ENCODE results near the gene ATXN10.

Gene ATXN10

DNA sequence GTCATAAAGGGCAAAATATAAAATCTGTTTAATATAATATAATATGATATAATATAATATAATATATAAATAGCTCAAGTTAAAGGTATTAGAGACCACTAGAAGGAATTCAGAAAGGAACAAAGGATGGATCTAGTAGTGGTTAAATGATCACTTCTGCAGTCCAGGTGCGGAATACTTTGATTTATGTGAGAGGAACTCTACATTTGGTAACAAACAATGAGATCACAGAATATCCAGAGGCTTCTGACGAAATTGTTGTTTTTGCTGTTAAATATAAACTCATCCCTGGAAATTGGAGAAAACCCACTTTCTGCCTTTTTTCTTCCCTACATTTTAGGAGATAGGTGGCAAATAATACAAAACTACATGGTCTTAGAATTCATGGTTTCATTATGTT is 36.0 kb downstream of the ATXN10 start:
- Histone ChIP-seq H3K9me2 (ENCODE audit: low read depth, low read length) (no peaks in the 10 kb centered on the region), H3K27ac (ENCODE audit: low read depth, low read length, poor library complexity, severe bottlenecking) (no peak overlapping the region), H4K20me1 (ENCODE audit: insufficient read depth, low read length) (no peaks in the 10 kb centered on the region), H3K27me3 (ENCODE audit: insufficient read depth, low read length) (no peaks in the 10 kb centered on the region), H3K9ac (ENCODE audit: low read length) (no peak overlapping the region), H3K9me3 (ENCODE audit: low read length) (no peaks in the 10 kb centered on the region), H3K4me1 (ENCODE audit: insufficient read depth, low read length, severe bottlenecking) (peaks cover 9% of the 10 kb centered on the region), H3K36me3 (ENCODE audit: insufficient read depth, low read length) (peaks cover 96% of the 10 kb centered on the region), H2AFZ (ENCODE audit: low read length) (no peak overlapping the region), H3F3A (ENCODE audit: insufficient read depth, low read length) (no peaks in the 10 kb centered on the region), H3K79me2 (ENCODE audit: insufficient read depth, low read length) (peaks cover 48% of the 10 kb centered on the region), H3K4me2 (ENCODE audit: low read length) (no peak overlapping the region), H3K4me3 (ENCODE audit: low read depth, low read length, poor library complexity, severe bottlenecking) (no peak overlapping the region)
- TF ChIP-seq, protein P1, sequence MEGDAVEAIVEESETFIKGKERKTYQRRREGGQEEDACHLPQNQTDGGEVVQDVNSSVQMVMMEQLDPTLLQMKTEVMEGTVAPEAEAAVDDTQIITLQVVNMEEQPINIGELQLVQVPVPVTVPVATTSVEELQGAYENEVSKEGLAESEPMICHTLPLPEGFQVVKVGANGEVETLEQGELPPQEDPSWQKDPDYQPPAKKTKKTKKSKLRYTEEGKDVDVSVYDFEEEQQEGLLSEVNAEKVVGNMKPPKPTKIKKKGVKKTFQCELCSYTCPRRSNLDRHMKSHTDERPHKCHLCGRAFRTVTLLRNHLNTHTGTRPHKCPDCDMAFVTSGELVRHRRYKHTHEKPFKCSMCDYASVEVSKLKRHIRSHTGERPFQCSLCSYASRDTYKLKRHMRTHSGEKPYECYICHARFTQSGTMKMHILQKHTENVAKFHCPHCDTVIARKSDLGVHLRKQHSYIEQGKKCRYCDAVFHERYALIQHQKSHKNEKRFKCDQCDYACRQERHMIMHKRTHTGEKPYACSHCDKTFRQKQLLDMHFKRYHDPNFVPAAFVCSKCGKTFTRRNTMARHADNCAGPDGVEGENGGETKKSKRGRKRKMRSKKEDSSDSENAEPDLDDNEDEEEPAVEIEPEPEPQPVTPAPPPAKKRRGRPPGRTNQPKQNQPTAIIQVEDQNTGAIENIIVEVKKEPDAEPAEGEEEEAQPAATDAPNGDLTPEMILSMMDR (IDR thresholded peaks at IDR 0.05; ENCODE audit: low read length): no peak
- TF ChIP-seq EZH2 (IDR thresholded peaks at IDR 0.05; ENCODE audit: borderline replicate concordance, low read length): no peak

DNA sequence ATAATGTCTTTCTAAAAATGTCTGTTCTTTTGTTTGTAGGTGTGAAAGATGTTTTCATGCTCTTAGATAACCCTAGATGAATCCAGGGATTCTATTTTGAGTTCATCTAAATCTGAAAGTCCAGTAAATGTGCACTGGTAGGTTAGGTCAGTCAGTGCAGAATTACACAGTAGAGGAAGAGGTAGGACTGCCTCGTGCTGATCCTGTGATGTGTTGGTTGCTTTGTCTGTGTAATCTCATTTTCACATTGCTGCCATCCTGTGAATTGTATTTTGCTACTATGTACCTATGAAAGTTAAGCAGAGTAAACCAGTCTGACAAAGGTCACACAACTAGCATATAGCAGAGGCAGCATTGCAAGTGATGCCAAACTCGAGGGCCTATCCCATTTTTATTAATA is 36.5 kb downstream of the ATXN10 start:
- Histone ChIP-seq H3F3A (ENCODE audit: insufficient read depth, low read length) (no peaks in the 10 kb centered on the region), H3K4me1 (ENCODE audit: insufficient read depth, low read length, severe bottlenecking) (peaks cover 9% of the 10 kb centered on the region), H3K9me2 (ENCODE audit: low read depth, low read length) (no peaks in the 10 kb centered on the region), H3K27ac (ENCODE audit: low read depth, low read length, poor library complexity, severe bottlenecking) (no peak overlapping the region), H3K4me3 (ENCODE audit: low read depth, low read length, poor library complexity, severe bottlenecking) (no peak overlapping the region), H2AFZ (ENCODE audit: low read length) (no peak overlapping the region), H3K27me3 (ENCODE audit: insufficient read depth, low read length) (no peaks in the 10 kb centered on the region), H4K20me1 (ENCODE audit: insufficient read depth, low read length) (no peaks in the 10 kb centered on the region), H3K9me3 (ENCODE audit: low read length) (no peaks in the 10 kb centered on the region), H3K79me2 (ENCODE audit: insufficient read depth, low read length) (peaks cover 52% of the 10 kb centered on the region), H3K9ac (ENCODE audit: low read length) (no peak overlapping the region), H3K4me2 (ENCODE audit: low read length) (no peak overlapping the region), H3K36me3 (ENCODE audit: insufficient read depth, low read length) (peaks cover 96% of the 10 kb centered on the region)
- TF ChIP-seq, protein P1 (IDR thresholded peaks at IDR 0.05; ENCODE audit: low read length): no peak

DNA sequence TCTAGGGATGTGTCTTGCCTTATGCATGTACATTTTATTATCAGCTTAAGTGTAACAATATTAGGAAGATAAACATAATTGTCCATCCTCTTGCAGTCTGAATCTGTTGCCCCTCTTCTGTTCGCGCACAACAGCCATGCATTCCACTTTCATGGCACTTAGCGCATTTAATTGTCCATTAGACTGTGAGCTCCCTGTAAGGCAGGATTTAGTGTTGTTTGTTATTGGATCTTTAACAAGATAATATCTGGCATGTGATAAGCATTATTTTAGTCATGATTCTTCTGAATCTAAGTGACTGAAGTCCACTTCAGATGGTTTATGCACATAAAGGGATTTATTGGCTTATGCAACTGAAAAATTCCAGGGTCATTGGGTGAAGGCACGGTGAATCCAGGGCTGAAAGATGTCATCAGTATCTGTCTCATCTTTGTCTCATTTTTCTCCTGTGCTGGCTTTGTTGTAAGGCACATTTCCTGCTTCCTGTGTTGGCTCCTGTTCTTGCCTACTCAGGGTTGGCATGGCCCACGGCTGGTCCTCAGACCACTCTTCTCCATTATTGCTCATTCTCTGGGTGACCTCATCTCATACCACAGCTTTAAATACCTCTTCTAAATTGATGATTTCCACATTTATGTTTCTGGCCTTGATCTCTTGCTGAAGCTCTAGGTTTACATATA is 37.6 kb downstream of the ATXN10 start:
- no peaks in the 10 kb centered on the region for H3K27me3 ChIP-seq (ENCODE audit: insufficient read depth, low read length)
- no peaks in the 10 kb centered on the region for H3F3A ChIP-seq (ENCODE audit: insufficient read depth, low read length)
- no peak overlapping the region for H3K4me2 ChIP-seq (ENCODE audit: low read length)
- no peaks in the 10 kb centered on the region for H3K9me3 ChIP-seq (ENCODE audit: low read length)
- no peak overlapping the region for H2AFZ ChIP-seq (ENCODE audit: low read length)
- peaks cover 96% of the 10 kb centered on the region for H3K36me3 ChIP-seq (ENCODE audit: insufficient read depth, low read length)
- H3K27ac ChIP-seq (ENCODE audit: low read depth, low read length, poor library complexity, severe bottlenecking): no peak overlapping the region
- H3K79me2 ChIP-seq (ENCODE audit: insufficient read depth, low read length): peaks cover 50% of the 10 kb centered on the region
- TF ChIP-seq, protein P1 (IDR thresholded peaks at IDR 0.05; ENCODE audit: low read length): no peak
- TF ChIP-seq EZH2 (IDR thresholded peaks at IDR 0.05; ENCODE audit: borderline replicate concordance, low read length): no peak
- H3K4me3 ChIP-seq (ENCODE audit: low read depth, low read length, poor library complexity, severe bottlenecking): no peak overlapping the region
- H3K4me1 ChIP-seq (ENCODE audit: insufficient read depth, low read length, severe bottlenecking): peaks cover 9% of the 10 kb centered on the region
- no peak overlapping the region for H3K9ac ChIP-seq (ENCODE audit: low read length)
- H3K9me2 ChIP-seq (ENCODE audit: low read depth, low read length): no peaks in the 10 kb centered on the region
- H4K20me1 ChIP-seq (ENCODE audit: insufficient read depth, low read length): no peaks in the 10 kb centered on the region

Measured in OCI-LY1 (cell line).